Thyroid gland (tissue), 4 donors: ENCODE results near the gene MAP2K5.

ENCODE experiments used
- CTCF ChIP-seq, 6 experiments: fragments of 200-600 bp in 3 of 6; fragments of 450-650 bp in 3 of 6; sonication (generic) in 3 of 6; IDR thresholded peaks; one replicate each; pipeline ENCODE4 v1.5.1; 2016 to 2019; ENCODE audit warnings: antibody characterized with exemption in 6 of 6, mild to moderate bottlenecking in 2 of 6, inconsistent platforms in 1 of 6, moderate library complexity in 1 of 6
- POLR2A ChIP-seq, 2 donors: fragments of 450-650 bp; IDR thresholded peaks; one replicate each; pipeline ENCODE4 v1.6.1; 2017; ENCODE audit warnings: antibody characterized with exemption in 2 of 2, mild to moderate bottlenecking in 2 of 2, moderate library complexity in 1 of 2

GRCh38 chr15:67607329-67607728 is 64.8 kb downstream of the MAP2K5 start:
- no peak for TF ChIP-seq CTCF (IDR thresholded peaks at IDR 0.05)
- TF ChIP-seq POLR2A (IDR thresholded peaks at IDR 0.05), result no peak
